HL-60 (cell line): ENCODE measurements around the gene SLC6A18.

Experiments
- CTCF ChIP-seq: IDR thresholded peaks from one replicate; pipeline ENCODE4 v1.5.1; 2011; ENCODE audit warnings: low read length, control low read depth, inconsistent platforms; ENCODE audit not compliant: insufficient read depth
- POLR2AphosphoS5 ChIP-seq: IDR thresholded peaks from 2 replicates; pipeline ENCODE4 v1.6.1; 2012; ENCODE audit warnings: low read depth
- REST ChIP-seq: IDR thresholded peaks from 2 replicates; pipeline ENCODE4 v1.6.1; 2012; ENCODE audit warnings: low read depth; ENCODE audit not compliant: insufficient replicate concordance
- SPI1 ChIP-seq: IDR thresholded peaks from 2 replicates; pipeline ENCODE4 v1.6.1; 2012; ENCODE audit warnings: low read depth, mild to moderate bottlenecking, borderline replicate concordance

GRCh38 chr5:1240496-1241260 is 15.5 kb downstream of the SLC6A18 start:
- TF ChIP-seq POLR2AphosphoS5 (no peak), CTCF (no peak), REST (no peak), SPI1 (no peak)
